HG03280 (cell line): ENCODE measurements around the gene BCL2.

ENCODE experiments used
- ATAC-seq: cut with Tn5 transposase; IDR thresholded peaks from one replicate; pipeline ENCODE4 v1.9.1; 2021; ENCODE audit warnings: mild to moderate bottlenecking, moderate library complexity; ENCODE audit not compliant: unreplicated experiment

The BCL2 gene

DNA sequence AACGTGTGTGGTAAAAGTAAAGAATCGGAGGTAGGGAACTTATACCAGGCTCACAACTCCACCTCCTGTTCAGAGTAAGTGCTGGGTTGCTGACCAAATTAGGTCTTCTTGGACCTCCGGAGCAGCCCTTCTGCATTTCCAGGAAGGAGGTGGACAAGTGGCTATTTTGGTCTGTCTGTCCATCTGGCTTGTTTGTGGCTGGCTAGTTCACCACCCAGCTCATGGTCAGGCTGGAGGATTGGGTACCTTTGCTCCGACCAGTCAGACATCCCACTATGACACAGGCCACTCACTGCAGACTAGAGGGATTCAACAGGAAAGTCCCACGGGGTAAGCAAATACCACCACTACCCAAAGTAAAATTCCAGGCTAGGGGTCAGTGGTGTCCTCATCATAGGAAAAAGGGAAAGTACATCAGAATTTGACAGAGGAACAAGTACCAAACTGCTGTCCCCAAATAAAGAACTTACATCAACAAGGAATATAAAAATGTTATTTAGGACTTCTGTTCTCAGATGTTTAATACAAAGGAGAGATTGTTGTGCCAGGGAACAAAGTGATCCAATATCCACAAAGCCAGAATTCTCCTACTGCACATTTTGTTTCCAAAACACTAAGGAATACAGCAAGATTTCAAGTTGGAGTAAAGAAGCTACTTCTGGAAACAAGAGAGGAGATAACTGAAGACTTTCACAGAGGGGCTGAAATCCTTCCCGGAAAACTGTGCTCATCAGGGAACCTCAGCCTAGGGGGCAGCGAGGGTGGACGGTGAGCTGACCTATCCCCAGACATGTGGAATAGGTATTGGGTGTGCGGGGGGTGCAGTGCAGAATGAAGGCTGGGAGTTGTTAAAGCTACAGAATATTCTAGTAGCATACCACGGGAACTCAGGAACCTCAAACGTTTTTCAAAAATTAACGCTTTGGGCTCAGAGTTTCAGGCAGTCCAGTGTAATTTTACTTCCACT is 56.9 kb downstream of the BCL2 start:
- no peak for ATAC-seq

DNA sequence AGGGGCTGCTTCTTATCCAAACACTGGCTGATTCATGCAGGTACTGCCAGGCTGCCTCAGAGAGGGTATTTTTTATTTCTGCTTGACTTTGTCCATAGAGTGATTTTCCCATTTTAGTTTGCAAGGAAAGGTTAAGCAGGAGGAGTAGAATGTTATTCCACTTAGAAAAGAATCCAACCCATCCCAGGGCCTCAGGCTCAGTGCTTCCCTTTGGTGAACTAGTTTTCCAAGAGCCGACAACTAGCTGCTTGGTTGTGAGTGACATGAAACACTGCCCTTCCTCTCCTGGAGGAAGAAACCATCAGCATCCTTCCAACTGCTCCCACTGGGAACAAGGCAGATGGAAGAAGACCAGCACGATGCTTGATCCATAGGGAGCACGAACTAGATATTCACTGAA is 58.5 kb downstream of the BCL2 start:
- no peak for ATAC-seq

- ATAC-seq, result no peak
Observed at GRCh38 chr18:63260380-63260754, 59.2 kb downstream of the BCL2 start.

DNA sequence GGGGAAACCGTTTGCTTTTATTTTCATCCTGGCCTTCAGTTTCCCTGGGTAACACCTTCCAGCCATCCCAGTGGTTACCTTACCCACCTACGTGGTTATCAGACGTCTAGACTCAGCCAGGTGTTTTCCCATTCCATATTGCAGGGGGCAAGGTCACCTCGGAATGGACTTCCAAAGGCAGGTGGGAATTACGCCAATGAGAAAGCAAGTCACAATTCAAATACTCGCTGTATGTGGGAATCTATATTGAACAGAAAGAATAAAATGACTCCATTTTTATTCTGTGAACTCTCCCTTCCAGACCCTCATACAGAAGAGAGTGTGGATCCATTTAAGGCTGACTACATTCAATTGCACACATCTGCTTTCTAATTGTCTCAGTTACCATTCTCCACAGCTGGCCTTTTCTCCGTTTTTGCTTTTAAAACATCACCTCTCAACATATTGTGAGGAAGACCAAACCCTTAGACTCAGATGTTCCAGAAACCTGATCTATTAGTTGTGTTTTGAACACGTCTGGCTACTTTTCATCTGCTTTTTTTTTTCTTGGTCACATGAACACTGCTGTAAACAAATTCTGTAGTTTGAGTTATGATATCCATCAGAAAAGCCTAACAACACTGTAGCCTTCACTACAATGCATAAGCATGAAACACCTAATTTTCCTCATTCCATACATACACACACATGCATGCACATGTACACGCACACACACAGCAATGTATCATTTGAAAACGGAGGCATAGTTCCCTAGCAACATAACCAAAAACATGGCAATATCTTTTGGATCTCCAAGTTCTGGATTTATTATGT is 59.8 kb downstream of the BCL2 start:
- ATAC-seq, result no peak

- ATAC-seq, result no peak
Observed at GRCh38 chr18:63258749-63259566, 60.6 kb downstream of the BCL2 start.

- no peak for ATAC-seq
Observed at GRCh38 chr18:63257453-63257852, 62.1 kb downstream of the BCL2 start.

- ATAC-seq, result no peak
Observed at GRCh38 chr18:63255435-63255834, 64.1 kb downstream of the BCL2 start.

DNA sequence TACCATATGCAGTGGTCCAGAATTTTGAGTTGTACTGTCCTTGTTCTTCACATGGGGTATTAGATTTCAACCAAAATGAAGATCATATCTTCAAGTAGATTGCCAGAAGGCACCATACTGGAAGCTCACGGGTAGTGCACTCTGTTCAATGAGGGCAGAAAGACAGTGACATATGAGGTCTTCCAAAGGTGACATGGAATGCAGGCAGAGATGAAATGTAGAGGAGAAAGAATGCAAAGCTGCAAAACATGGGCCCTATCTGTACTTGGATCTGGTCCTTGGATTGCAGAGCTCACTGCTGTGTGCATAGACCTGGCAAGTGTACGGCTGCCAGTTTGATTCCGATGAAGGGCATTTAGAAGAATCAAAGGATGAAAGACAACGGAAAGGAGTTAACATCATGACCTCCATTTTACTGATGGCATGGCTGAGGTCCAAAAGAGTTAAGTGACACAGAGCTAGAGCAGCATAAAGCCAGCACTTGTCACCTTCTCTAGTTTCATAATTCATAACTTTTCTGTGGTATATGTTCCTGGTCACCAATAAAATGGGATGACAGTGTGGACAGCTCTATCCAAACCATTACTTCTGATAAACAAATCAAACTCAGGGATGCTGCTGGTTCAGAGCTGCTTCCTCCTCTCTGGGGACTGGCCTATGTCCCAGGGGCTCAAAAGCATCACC is 64.7 kb downstream of the BCL2 start:
- ATAC-seq, result no peak

DNA sequence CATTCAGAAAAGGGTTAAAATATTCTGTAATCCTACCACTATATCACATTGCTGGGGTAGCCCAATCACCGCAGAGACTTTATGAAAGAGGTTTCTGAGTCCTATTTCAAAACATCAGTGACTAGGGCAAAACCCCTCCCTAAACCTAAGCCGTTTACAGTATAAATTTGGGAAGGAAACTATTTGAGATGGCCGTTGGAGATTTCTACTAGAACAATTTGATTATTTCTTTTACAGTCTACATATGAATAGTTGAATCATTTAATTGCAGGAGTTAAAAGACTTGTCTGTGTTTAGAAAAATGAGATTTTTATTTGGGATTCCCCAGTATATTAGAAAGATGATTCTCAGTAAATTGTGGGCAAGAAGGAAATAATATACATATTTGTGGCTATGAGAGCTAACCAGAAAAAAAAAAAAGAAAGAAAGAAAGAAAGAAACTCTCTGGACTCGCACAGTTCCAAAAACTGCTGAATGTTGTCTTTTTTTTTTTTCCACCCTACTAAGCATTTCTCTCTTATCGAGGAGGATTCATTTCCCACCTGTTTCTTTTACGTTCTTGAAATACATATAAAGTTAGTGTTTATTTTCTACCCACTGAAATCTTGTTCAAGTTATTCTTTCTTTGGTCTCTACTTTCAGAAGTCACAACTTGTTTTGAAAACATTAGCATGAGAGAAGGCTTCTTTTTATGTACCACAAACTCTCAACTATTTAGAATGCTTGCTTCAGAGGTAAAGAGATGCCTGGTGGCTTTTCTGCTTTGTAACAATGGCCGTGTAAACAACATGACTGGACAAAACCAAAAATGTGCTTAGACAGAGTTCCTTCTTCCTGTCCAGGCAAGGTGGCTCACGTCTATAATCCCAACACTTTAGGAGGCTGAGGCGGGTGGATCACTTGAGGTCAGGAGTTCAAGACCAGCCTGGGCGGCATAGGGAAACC is 65.9 kb downstream of the BCL2 start:
- no peak for ATAC-seq

GRCh38 chr18:63253014-63253413 is 66.6 kb downstream of the BCL2 start:
- no peak for ATAC-seq

DNA sequence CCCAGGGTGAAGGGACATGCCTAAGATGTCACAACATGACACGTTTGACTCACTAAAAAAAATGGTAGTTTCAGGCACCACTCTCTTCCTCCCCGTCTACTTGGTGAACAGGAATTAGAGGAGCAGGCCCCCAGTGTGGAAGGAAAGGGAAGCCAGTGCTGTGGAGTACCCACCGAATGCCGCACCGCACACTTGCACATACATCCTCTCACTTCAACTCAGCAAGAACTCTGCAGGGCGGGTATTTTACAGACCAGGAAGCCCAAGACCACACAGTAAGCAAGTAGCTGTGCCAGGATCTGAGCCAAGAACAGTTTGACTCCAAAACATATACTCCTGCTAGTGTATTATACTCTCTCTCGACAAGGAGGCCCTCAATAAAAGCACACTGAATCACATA is 69.8 kb downstream of the BCL2 start:
- ATAC-seq, result no peak

DNA sequence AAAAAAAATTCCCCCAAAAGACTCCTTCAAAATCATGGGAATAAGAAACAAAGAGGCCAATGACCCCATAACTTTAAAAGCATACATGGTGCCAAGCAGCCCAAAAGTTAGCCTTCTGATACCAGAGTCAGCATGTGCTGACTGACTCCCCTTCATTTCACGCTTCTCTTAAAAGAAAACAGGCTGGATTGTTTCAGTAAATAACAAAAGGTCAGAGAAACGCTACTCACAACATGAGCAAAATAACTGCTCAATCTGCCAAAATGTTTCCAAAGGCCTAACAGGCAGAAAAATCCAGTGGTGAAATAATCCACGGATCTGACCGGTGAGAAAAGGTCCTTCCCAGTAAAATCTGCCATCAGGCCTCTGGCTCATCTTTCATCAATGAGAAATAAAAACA is 71.6 kb downstream of the BCL2 start:
- no peak for ATAC-seq

DNA sequence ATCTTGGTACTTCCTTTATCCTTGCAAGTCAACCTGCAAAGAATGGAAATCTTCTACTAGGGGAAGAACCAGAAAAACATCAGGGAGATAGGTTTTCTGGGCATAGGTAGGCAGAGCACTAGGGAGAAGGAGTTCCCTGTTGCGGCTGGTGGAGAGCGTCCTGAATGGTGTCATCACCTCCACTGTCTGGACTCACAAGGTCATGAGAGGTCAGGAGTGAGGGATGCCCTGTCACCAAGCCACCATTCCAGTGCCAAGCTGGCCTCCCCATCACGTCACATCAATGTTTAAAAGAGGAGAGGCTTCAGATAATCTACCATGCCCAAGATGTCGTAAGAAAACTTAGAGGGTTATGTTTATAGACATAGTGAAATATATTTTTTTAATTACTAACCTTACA is 72.1 kb downstream of the BCL2 start:
- ATAC-seq, result no peak

- ATAC-seq, result no peak
Observed at GRCh38 chr18:63245600-63245999, 74.0 kb downstream of the BCL2 start.

DNA sequence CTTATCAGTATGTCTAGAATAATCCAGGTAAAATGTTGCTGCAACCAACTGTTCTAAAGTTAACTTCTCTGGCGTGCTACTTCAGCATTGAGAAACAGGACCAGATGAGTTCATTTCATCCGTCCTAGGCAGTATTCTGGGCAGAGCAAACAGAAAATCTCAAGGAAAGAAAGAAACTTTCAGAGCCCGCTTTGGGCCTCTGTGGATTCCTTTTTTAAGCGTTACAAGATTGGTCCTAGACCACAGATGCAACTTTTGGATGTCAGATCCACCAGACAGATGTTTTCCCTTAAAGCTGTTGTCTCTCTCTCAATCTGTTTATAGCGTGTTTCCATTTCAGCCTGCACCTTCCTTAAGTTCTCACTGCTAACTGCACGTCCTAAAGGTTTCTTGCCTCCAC is 75.0 kb downstream of the BCL2 start:
- ATAC-seq, result no peak

DNA sequence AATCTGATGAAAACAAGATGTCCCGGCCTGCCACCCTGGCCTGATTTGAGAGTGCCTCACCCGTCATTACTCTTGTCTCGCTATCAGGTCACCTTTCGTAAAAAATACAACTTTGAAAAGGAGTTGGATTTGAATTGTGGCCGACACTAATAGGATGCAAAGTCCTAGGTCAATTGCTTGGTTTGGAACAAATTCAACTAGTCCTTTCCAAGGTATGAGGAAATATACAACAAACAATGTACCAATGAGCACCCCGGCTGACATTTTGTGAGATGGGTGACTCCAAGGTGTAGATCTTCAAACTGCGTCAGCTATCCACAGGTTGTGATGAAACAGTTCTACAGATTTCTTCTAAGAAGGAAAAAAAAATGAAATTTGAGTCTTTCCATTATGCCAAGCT is 77.8 kb downstream of the BCL2 start:
- no peak for ATAC-seq

DNA sequence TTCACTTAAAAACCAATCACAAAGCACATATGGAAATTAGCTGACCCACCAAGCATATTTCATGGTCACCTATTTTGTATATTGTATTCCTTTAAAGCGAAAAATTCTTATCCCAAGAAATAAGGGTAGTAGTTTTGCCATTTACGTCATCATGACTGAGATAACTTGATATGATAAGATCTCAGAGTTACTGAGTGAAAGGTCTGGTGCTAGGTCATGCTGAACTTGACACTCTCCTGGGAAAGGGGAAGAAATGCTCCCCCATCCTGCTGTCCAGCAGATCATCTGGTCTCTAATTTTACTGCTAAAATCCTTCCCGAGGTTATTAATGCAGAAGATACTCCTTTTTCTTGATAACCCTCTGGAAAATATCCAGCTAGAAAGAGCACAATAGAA is 78.3 kb downstream of the BCL2 start:
- no peak for ATAC-seq

DNA sequence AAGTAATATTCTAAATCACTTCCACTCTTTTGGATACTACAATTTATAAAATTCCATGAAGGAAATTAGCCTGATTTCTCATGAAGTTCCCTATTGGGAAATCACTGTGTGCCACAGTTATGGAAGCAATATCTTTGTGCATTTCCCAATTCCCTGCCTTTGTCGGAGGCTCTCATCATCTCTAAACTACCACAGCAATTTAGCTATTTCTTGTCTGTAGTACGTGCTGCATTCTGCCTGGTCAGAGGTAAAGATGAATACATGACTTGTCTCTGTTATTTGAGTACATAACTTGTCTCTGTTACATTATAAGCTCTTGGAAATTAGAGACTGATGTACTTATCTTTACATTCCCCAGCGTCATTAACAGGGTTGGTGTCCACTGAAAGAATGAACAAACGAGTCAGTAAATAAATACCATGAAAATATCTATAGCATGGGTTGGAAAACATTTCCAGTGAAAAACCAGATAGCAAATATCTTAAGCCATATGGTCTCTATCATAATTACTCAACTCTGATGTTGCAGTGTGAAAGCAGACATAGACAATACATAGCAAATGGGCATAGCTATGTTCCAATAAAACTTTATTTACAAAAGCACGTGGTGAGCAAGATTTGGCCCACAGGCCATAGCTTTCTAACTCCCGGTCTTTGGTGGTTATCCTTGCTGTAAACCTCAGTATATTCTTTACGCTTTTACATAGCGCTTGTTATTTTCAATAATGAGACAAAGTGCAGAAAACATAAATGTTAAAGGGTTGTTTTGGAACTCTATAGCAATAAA is 78.8 kb downstream of the BCL2 start:
- no peak for ATAC-seq

- ATAC-seq, result no peak
Observed at GRCh38 chr18:63238693-63239075, 80.9 kb downstream of the BCL2 start.
